ENCODE data around the gene SPOCK2. TPM values are rescaled to one million over a fixed set of nuclear protein-coding genes. Genes with fewer than 3 reads are reported as not detected.

SPOCK2 gene
- total RNA-seq, 3 donors from 2014 or later, result 3.1 to 12.3 (median 7.4) TPM

DNA sequence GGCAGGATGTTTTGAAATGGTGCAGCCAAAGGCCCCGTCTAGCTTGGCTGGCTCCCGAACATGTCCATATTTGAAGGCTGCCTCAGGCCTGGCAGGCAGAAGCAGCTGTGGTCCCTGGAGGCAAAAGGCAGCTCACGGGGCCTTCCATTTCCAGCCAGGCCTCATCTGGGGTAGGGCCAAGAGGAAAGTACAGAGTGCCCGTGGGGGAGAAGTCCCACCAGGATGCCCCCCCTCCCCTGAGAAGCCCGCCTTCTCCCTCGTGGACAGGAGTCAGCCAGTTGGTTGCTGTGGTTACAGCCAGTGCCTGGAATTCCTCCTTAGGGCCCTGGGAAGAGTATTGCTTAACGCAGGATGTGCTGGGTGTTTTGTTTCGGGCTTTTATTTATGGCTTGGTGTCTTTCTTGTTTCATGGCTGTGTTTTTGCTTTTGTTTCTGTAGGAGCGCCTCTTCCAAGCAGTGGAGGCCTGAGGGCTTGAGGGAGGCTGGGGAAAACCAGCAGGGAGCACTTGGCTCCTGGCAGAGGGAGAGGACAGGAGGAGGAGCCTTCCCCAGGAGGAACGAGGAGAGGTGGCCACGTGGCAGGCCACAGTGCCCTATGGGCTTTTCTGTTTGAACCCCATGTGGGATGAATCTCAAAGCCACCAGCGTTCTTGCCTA lies 78.8 kb downstream of the SPOCK2 start:
- H3K36me3 ChIP-seq (ENCODE audit: low read depth), result no peaks in the 10 kb centered on the region
- ATAC-seq, result peak; percentile 65
- H3K9me3 ChIP-seq, result no peaks in the 10 kb centered on the region
- H3K4me1 ChIP-seq (ENCODE audit: low read depth), result no peaks in the 10 kb centered on the region
- no peak overlapping the region for H3K4me3 ChIP-seq
- intact Hi-C loops (cut with DNase I, micrococcal nuclease), result no loop called here
- DNase-seq, result peak; percentile 60 to 82 (median 62)
- TF ChIP-seq, protein P1, sequence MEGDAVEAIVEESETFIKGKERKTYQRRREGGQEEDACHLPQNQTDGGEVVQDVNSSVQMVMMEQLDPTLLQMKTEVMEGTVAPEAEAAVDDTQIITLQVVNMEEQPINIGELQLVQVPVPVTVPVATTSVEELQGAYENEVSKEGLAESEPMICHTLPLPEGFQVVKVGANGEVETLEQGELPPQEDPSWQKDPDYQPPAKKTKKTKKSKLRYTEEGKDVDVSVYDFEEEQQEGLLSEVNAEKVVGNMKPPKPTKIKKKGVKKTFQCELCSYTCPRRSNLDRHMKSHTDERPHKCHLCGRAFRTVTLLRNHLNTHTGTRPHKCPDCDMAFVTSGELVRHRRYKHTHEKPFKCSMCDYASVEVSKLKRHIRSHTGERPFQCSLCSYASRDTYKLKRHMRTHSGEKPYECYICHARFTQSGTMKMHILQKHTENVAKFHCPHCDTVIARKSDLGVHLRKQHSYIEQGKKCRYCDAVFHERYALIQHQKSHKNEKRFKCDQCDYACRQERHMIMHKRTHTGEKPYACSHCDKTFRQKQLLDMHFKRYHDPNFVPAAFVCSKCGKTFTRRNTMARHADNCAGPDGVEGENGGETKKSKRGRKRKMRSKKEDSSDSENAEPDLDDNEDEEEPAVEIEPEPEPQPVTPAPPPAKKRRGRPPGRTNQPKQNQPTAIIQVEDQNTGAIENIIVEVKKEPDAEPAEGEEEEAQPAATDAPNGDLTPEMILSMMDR (IDR thresholded peaks at IDR 0.05), result no peak

DNA sequence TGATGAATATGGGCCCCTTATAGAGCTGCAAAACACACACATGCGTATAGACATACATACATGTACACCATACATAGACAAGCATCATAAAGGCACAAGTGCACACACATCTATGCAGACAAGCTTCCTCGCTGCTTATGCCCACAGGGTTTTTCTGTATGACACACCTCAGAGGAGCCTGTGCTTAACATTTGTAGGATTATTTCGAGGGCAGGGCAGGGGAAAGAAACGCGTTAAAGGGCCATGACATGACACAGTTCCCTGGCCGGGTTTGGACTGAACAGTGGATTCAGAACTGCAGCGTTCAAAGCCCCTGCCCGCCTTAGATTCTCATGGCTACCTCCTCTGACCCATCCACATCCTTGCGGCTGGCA lies 79.3 kb downstream of the SPOCK2 start:
- DNase-seq (no peak), ATAC-seq (no peak)
- Histone ChIP-seq H3K4me3 (no peak overlapping the region), H3K36me3 (ENCODE audit: low read depth) (no peaks in the 10 kb centered on the region), H3K4me1 (ENCODE audit: low read depth) (no peaks in the 10 kb centered on the region), H3K9me3 (no peaks in the 10 kb centered on the region)
- intact Hi-C loops (cut with DNase I, micrococcal nuclease), result no loop called here
- TF ChIP-seq, protein P1 (IDR thresholded peaks at IDR 0.05), result no peak

Other genes with a start within 250 kb of the SPOCK2 start
- 100 to 1,000 TPM; 561 to 810 (median 653) TPM for gene PSAP, start 237.3 kb downstream of the SPOCK2 start, total RNA-seq
- gene CHST3, start 124.2 kb downstream of the SPOCK2 start, total RNA-seq, result 10 to 100 TPM in 1 of 3 donors, 1 to 10 TPM in 2; 1.1 to 15.7 (median 3.1) TPM
- gene ANAPC16, start 127.5 kb upstream of the SPOCK2 start, total RNA-seq, result 100 to 1,000 TPM in 1 of 3 donors, 10 to 100 TPM in 2; 72.1 to 126 (median 83.5) TPM
- gene ASCC1, start 127.7 kb upstream of the SPOCK2 start, total RNA-seq, result 10 to 100 TPM; 18.0 to 23.6 (median 21.4) TPM
- gene DDIT4, start 185.4 kb upstream of the SPOCK2 start, total RNA-seq, result 100 to 1,000 TPM in 1 of 3 donors, 10 to 100 TPM in 2; 32.9 to 142 (median 49.6) TPM